ENCODE results near the gene DMC1.

The DMC1 gene

DNA sequence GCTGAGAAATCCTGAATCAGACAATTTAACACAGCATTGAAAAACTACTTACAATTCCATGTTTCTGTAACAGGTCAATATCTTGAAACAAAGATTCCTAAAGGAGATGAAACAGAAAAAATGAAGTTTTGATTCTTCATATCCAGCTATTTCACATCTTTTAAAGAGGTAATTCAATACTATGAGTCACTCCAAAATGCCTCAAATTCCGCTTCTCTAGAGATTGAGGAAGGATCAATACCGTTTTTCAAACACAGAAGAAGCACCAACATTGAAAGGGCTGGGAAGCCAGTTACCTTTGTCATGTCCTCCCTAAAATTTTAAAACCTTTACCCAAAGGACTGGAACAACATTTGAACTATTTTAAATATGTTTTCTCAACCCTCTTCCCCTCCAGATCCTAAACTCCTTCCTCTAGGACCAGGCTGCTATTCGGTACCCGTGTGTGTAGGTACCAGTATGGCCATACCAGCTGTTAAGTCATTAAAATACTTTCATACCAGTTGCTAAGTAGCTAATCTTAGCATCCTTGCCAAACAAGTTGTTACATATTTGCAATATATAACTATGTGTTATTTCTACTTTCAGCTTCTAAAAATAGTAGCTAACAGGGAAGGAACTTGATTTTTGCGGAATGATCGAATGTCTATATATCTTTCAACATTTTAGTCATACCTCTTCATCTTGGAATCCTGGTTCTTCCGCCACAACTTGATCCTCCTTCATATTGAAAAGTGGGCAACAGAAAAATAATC, 2.3 kb downstream of the DMC1 start:
- DNase-seq: no peak

GRCh38 chr22:38566726-38567504, 3.1 kb downstream of the DMC1 start:
- DNase-seq: peak in 2 of 51 donors; percentile 11 to 34

DNA sequence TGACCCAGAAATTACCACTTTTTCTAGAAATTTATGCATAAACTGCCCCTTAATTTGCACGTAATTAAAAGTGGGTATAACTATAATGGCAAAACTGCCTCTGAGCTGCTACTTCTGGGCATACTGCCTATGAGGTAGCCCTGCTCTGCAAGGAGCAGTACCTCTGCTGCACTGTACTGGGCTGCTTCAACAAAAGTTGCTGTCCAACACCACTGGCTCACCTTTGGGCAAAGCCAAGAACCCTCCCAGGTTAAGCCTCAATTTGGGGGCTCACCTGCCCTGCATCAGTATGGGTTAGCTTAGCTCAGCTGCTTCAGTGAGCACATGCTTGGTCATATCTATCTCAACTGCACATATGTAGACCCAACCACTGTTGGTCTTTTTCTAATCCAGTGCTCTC, 4.5 kb downstream of the DMC1 start:
- DNase-seq: no peak

DNA sequence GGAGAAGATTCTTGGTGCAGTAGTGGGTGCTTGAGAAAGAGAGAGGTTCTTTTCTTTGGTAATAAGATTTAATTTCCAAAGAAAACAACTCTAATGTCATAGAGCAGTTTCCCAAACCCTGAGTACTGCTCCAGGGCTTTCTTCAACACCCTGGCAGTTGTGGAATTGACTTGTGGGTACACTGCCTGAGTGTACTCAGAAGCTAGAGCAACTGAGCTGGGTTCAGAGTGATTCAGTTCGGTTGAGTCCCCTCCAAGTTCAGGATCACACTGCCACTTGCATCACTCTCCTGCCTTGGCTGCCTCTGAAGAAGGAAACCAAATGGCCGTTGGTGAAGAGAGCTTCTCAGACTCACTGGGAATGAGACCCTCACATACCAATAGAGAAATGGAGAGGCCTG, 5.3 kb downstream of the DMC1 start:
- DNase-seq: no peak

GRCh38 chr22:38554281-38554680, 15.7 kb downstream of the DMC1 start:
- DNase-seq: no peak

- DNase-seq: no peak
These were observed 20.7 kb downstream of the DMC1 start for GRCh38 chr22:38549101-38549894.

- DNase-seq: no peak
These were observed 29.3 kb downstream of the DMC1 start for GRCh38 chr22:38540701-38541100.

GRCh38 chr22:38531251-38531938, 38.6 kb downstream of the DMC1 start:
- peak in 1 of 51 donors; percentile 39 for DNase-seq

DNA sequence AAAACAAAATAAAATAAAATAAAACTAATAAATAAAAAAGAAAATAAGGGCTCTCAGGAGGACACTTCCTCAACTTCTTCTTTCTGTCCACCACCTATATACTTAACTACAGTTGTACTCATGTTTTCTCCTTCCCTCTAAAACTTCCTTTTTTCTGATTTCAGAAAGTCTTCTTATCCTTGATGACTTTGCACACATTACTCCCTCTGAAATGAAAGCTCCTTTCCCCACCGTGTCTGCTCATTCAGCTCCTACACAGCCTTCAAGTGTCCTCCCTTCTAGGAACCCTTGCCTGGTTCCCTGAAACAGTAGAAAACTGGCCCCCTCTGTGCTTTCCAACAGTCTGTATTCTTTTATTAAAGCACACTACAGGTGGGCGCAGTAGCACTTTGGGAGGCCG, 45.6 kb downstream of the DMC1 start:
- DNase-seq: no peak

- DNase-seq: no peak
These were observed 46.5 kb downstream of the DMC1 start for GRCh38 chr22:38523479-38523878.

DNA sequence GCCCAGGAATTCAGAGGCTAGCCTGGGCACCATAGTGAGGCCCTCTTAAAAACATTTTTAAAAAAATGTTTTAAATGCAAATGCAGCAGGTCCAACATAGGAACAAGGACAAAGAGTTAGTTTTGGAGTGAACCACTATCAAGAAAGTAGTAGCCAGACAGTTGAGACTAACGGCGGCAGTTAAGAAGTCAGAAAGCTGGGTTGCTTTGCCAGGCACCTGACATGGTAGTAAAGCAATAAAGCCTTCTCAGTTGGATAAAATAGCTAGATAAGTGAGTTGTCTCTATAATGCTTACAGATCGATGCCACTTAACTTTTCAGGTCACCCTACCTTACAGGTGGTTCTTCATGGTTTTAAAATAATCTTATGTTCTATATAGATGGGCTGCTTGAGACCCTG, 47.0 kb downstream of the DMC1 start:
- no peak for DNase-seq

- peak in 1 of 51 donors; percentile 42 for DNase-seq
These were observed 50.3 kb downstream of the DMC1 start for GRCh38 chr22:38519453-38520250.

DNA sequence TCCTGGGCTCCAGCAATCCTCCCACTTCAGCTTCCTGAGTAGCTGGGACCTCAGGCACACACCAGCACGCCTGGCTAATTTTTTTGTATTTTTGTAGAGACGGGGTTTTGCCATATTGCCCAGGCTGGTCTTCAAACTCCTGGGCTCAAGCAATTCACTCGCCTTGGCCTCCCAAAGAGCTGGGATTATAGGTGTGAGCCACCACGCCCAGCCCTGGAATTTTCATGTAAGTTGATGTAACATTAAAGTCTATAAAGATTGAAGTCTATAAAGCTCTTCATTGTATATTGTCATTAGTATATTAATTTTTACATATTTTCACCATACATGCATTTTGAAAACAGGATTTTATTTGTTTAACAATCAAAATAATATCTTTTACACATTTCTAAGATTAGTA, 51.4 kb downstream of the DMC1 start:
- no peak for DNase-seq

DNA sequence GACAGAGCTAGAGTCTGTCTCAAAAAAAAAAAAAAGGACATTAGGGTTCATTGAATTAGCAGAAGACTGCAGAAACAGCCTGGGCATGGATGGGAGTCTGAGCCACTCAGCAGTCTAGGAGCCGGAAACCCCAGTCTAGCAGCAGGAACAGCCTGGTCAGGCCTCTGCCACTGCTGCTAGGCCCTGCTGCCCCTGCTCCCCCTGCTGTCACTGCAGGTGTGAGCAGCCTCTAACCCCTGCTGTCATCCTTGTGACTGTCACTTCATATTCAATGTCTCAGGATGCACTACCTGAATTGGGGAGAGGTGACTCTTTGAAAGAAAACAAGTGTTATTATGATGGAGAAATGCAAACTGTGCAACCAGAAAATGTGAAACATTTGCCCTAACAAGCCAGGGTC, 56.9 kb downstream of the DMC1 start:
- DNase-seq: no peak

GRCh38 chr22:38510416-38510970, 59.5 kb downstream of the DMC1 start:
- DNase-seq: no peak

DNA sequence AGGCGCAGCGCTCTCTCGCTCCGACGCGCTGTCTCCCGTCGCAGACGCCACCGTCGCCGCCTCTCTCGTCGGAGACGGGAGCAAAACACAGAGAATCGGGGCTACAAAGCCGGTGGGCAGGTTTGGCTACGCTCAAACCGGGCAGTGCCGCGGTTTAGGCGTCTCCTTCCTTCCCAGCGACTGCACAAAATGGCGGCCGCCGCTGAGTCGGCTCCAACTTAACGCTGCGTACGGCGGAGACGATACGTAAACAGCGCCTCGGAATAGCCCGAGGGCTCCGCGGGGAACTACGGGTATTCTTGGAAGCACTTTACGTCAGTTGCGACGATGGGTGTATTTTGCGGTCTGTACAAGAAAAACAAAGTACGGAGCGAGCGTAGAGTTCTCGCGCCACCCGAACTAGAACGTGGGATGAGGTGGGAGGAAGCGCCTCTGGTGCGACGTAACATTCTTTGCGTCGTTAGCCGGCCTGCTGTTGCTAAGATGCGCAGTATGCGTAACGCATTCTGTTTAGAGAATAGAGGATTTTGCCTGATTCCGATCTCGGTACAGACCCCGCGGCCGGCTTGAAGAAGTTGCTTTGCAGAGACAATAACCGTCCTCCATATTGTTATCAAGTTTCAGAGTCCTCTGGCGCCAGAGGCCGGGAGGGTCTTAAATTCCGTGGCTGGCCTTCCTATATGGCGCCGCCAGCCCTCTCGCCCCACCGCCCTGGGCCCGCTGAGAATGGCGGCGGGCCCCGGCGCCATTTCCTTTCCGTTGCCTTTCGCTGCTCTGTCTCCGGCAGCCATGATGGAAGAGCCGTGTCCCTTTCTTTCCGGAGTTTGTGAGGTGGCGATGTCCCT, 63.6 kb downstream of the DMC1 start, which contains the start of gene DDX17:
DDX17 (minus strand) TSS at position 194 of the 845 bp plus-strand sequence.
- peak; percentile 68 to 98 (median 93) for DNase-seq

GRCh38 chr22:38505541-38506117, 64.4 kb downstream of the DMC1 start:
- peak in 50 of 51 donors; percentile 40 to 96 (median 74) for DNase-seq

DNA sequence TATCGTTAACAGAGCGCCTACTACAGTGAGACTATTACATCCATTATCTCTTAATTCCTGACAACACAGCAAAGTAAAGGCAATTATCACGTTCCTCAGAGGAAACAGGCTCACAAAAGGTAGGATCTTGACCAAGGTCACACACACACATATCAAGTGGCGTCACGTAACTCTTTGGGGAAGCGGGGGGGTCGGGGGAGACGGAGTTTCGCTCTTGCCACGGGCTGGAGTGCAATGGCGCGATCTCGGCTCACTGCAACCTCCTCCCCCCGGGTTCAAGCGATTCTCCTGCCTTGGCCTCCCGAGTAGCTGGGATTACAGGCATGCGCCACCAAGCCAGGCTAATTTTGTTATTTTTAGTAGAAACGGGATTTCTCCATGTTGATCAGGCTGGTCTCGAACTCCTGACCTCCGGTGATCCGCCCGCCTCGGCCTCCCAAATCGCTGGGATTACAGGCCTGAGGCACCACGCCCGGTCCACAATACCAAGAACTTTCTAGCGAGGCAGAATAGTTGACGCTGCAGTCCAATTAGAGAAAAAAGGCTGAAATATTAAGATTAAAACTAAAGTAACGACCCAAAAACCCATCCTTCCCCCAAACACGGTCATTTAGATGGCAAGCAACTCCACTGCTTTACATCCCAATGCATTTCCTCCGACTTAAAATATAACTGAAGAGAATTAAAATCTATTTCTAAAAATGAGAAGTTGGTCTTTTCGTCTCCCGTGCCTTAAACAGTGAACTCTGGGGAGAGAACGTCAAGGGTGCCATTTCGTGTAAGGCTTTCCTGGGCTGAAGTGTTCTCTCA, 65.0 kb downstream of the DMC1 start:
- DNase-seq: peak in 7 of 51 donors; percentile 3 to 21 (median 8)

All from hypothalamus (tissue), 51 donors.